HepG2 (cell line): Measurements from ENCODE around the gene BTBD3. TPM values are rescaled to one million over a fixed set of nuclear protein-coding genes. Genes with fewer than 3 reads are reported as not detected.

ENCODE experiments used
- ATF4 ChIP-seq, 2 experiments: fragments of 450-650 bp in 1 of 2; sonication (generic) in 1 of 2; formaldehyde crosslinking; IDR thresholded peaks; 2 replicates each; pipeline versions ENCODE4 v1.5.0 to v1.8.0; 2020 to 2022; ENCODE audit warnings: mild to moderate bottlenecking in 1 of 2, missing genetic modification reagents in 1 of 2
- BCLAF1 ChIP-seq: fragments of 450-650 bp; IDR thresholded peaks from 2 replicates; pipeline ENCODE4 v1.6.1; 2017; ENCODE audit warnings: mild to moderate bottlenecking
- CHD2 ChIP-seq: IDR thresholded peaks from 2 replicates; pipeline ENCODE4 v1.6.1; 2011; ENCODE audit warnings: low read depth, low read length, improper control_type of control experiment
- GRHL1 ChIP-seq: sonication (generic); formaldehyde crosslinking; conservative IDR thresholded peaks from 2 replicates; pipeline ENCODE4 v1.8.0; 2022; ENCODE audit warnings: missing genetic modification reagents
- HMGA1 ChIP-seq: sonication (generic); formaldehyde crosslinking; conservative IDR thresholded peaks from 2 replicates; pipeline ENCODE4 v1.4.0; 2020; ENCODE audit warnings: missing genetic modification reagents
- HMGXB3 ChIP-seq: sonication (generic); formaldehyde crosslinking; IDR thresholded peaks from 2 replicates; pipeline ENCODE4 v1.4.0; 2020; ENCODE audit warnings: missing genetic modification reagents, borderline replicate concordance
- MTF1 ChIP-seq: sonication (generic); formaldehyde crosslinking; IDR thresholded peaks from 2 replicates; pipeline ENCODE4 v1.5.0; 2020; ENCODE audit warnings: missing genetic modification reagents
- NKX3-1 ChIP-seq: sonication (generic); formaldehyde crosslinking; IDR thresholded peaks from 2 replicates; pipeline ENCODE4 v1.5.0; 2020; ENCODE audit warnings: missing genetic modification reagents
- SCMH1 ChIP-seq: sonication (generic); formaldehyde crosslinking; IDR thresholded peaks from 2 replicates; pipeline ENCODE4 v1.9.0; 2021; ENCODE audit warnings: missing genetic modification reagents, mild to moderate bottlenecking, borderline replicate concordance
- SUZ12 ChIP-seq: fragments of 150-350 bp; IDR thresholded peaks from 2 replicates; pipeline ENCODE4 v1.6.1; 2014; ENCODE audit warnings: low read depth, low read length
- TBP ChIP-seq: sonication (generic); formaldehyde crosslinking; IDR thresholded peaks from 2 replicates; pipeline ENCODE4 v1.5.0; 2020; ENCODE audit warnings: missing genetic modification reagents
- TBX3 ChIP-seq: fragments of 450-650 bp; IDR thresholded peaks from 2 replicates; pipeline ENCODE4 v1.6.1; 2017; ENCODE audit warnings: antibody characterized with exemption, mild to moderate bottlenecking, inconsistent platforms, borderline replicate concordance
- ZNF235 ChIP-seq: sonication (generic); formaldehyde crosslinking; IDR thresholded peaks from 2 replicates; pipeline ENCODE4 v1.8.1; 2023; ENCODE audit warnings: mild to moderate bottlenecking, missing genetic modification reagents, borderline replicate concordance
- ZNF282 ChIP-seq: fragments of 450-650 bp; IDR thresholded peaks from 2 replicates; pipeline ENCODE4 v1.6.1; 2018; ENCODE audit not compliant: partially characterized antibody
- ZNF326 ChIP-seq: sonication (generic); formaldehyde crosslinking; IDR thresholded peaks from 2 replicates; pipeline ENCODE4 v1.4.0; 2020; ENCODE audit warnings: missing genetic modification reagents, borderline replicate concordance
- ZNF382 ChIP-seq: sonication (generic); formaldehyde crosslinking; IDR thresholded peaks from 2 replicates; pipeline ENCODE4 v1.5.0; 2020; ENCODE audit warnings: missing genetic modification reagents, mild to moderate bottlenecking, borderline replicate concordance
- ZNF567 ChIP-seq: sonication (generic); formaldehyde crosslinking; IDR thresholded peaks from 2 replicates; pipeline ENCODE4 v1.8.1; 2023; ENCODE audit warnings: mild to moderate bottlenecking, missing genetic modification reagents, borderline replicate concordance
- polyA plus RNA-seq, 8 experiments: library from polyadenylated mRNA; depleted of rRNA in 3 of 8; stranded (reverse) in 7 of 8; unstranded in 1 of 8; fragments of >200 nt; fragmentation: Illumina TruSeq in 4 of 8; extraction: Trizol in 4 of 8; gene quantifications; 2 replicates each; pipeline versions ENCODE4 v1.2.1 to v1.2.3, GENCODE V29; 2011 to 2016; ENCODE audit warnings: low read depth in 4 of 8, missing spikeins in 1 of 8, mixed read lengths in 1 of 8; ENCODE audit not compliant: insufficient read depth in 1 of 8
- total RNA-seq, 5 experiments: library from RNA; depleted of rRNA; stranded (reverse); fragments of >200 nt; fragmentation: Illumina TruSeq; extraction: Trizol; gene quantifications; 2 replicates each; pipeline ENCODE4 v1.2.3, GENCODE V29; 2016; ENCODE audit warnings: low read depth in 1 of 5
- TF ChIP-seq, protein P1 (sequence below): sonication (generic); formaldehyde crosslinking; IDR thresholded peaks from 2 replicates; pipeline ENCODE4 v1.5.0; 2020; ENCODE audit warnings: mild to moderate bottlenecking, low read depth, missing genetic modification reagents, borderline replicate concordance
- TF ChIP-seq, protein P2 (sequence below): sonication (generic); formaldehyde crosslinking; IDR thresholded peaks from 2 replicates; pipeline ENCODE4 v1.4.0; 2020; ENCODE audit warnings: mild to moderate bottlenecking, missing genetic modification reagents

Gene BTBD3
- total and polyA plus RNA-seq, 2 of the 13 experiments (the other 11 are each of a cell fraction or from before 2014, with no cell fraction given), result 32.2 to 41.8 TPM

- no peak for TF ChIP-seq BCLAF1
- no peak for TF ChIP-seq TBP (CRISPR knock-in tag)
- no peak for TF ChIP-seq SCMH1 (CRISPR knock-in tag)
- no peak for TF ChIP-seq GRHL1 (CRISPR knock-in tag)
- TF ChIP-seq HMGXB3 (CRISPR knock-in tag), result no peak
- TF ChIP-seq, protein P1, sequence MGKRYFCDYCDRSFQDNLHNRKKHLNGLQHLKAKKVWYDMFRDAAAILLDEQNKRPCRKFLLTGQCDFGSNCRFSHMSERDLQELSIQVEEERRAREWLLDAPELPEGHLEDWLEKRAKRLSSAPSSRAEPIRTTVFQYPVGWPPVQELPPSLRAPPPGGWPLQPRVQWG, result no peak
- TF ChIP-seq ZNF326 (CRISPR knock-in tag), result no peak
- TF ChIP-seq, protein P2, sequence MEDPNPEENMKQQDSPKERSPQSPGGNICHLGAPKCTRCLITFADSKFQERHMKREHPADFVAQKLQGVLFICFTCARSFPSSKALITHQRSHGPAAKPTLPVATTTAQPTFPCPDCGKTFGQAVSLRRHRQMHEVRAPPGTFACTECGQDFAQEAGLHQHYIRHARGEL (CRISPR knock-in tag), result no peak
- no peak for TF ChIP-seq TBX3
- no peak for TF ChIP-seq ZNF382 (CRISPR knock-in tag)
- TF ChIP-seq ZNF567 (CRISPR knock-in tag), result 0 out of 2 replicates have a peak, but pooled peaks have one; percentile 14
- no peak for TF ChIP-seq NKX3-1 (CRISPR knock-in tag)
- TF ChIP-seq SUZ12, result no peak
- no peak for TF ChIP-seq ZNF235 (CRISPR knock-in tag)
- no peak for TF ChIP-seq CHD2
- TF ChIP-seq ZNF282, result no peak
- no peak for TF ChIP-seq HMGA1
- no peak for TF ChIP-seq MTF1 (CRISPR knock-in tag)
- TF ChIP-seq ATF4 (CRISPR knock-in tag; IDR thresholded peaks at IDR 0.05), result no peak
Observed at GRCh38 chr20:11891077-11891775, 26.5 kb upstream of the BTBD3 start (continued).
